NCI-H146 treated with DMSO at 0.1 percent for 48 hours (cell line): ENCODE data around the gene DMBX1.

Source experiments
- DNase-seq: peaks from one replicate; lab custom pipeline; 2025; ENCODE audit not compliant: unreplicated experiment; lab: John Stamatoyannopoulos, UW

DMBX1 gene

GRCh38 chr1:46481961-46482360 is 7.7 kb upstream of the DMBX1 start:
- DNase-seq: no peak

- no peak for DNase-seq
Measured at GRCh38 chr1:46483589-46483988, 6.0 kb upstream of the DMBX1 start.

GRCh38 chr1:46484783-46485490 is 4.7 kb upstream of the DMBX1 start:
- DNase-seq: no peak

GRCh38 chr1:46485564-46486431 is 3.8 kb upstream of the DMBX1 start:
- DNase-seq: no peak

GRCh38 chr1:46486432-46487015 is 3.1 kb upstream of the DMBX1 start:
- no peak for DNase-seq

- no peak for DNase-seq
Measured at GRCh38 chr1:46487818-46488218, 1.8 kb upstream of the DMBX1 start.

- DNase-seq: no peak
Measured at GRCh38 chr1:46488343-46489168, 1.1 kb upstream of the DMBX1 start.

- DNase-seq: no peak
Measured at GRCh38 chr1:46489169-46489637, 433 bp upstream of the DMBX1 start.

- no peak for DNase-seq
Measured at GRCh38 chr1:46490406-46490655, 695 bp downstream of the DMBX1 start.

- DNase-seq: no peak
Measured at GRCh38 chr1:46490656-46491442, 1.2 kb downstream of the DMBX1 start.

GRCh38 chr1:46491443-46492268 is 2.0 kb downstream of the DMBX1 start:
- DNase-seq: no peak

GRCh38 chr1:46492269-46492853 is 2.7 kb downstream of the DMBX1 start:
- DNase-seq: no peak

- no peak for DNase-seq
Measured at GRCh38 chr1:46492871-46493270, 3.2 kb downstream of the DMBX1 start.

GRCh38 chr1:46493316-46494032 is 3.8 kb downstream of the DMBX1 start:
- DNase-seq: no peak

GRCh38 chr1:46494910-46495309 is 5.3 kb downstream of the DMBX1 start:
- no peak for DNase-seq

- DNase-seq: no peak
Measured at GRCh38 chr1:46495778-46496177, 6.1 kb downstream of the DMBX1 start.

GRCh38 chr1:46496505-46496904 is 6.9 kb downstream of the DMBX1 start:
- no peak for DNase-seq

GRCh38 chr1:46497020-46497419 is 7.4 kb downstream of the DMBX1 start:
- no peak for DNase-seq

GRCh38 chr1:46497665-46498064 is 8.0 kb downstream of the DMBX1 start:
- DNase-seq: no peak
